Panc1 (cell line): Measurements from ENCODE around the gene PHIP.

Experiments
- SIN3A ChIP-seq: IDR thresholded peaks from 2 replicates; pipeline ENCODE4 v1.6.1; 2012; ENCODE audit warnings: low read depth, mild to moderate bottlenecking, low read length, moderate library complexity, borderline replicate concordance; ENCODE audit not compliant: insufficient read depth
- TF ChIP-seq, protein P1 (sequence below): fragments of 450-650 bp; IDR thresholded peaks from 2 replicates; pipeline ENCODE4 v1.5.1; 2017; ENCODE audit warnings: mild to moderate bottlenecking
- TF ChIP-seq, protein P2 (sequence below), 2 experiments: IDR thresholded peaks; 2 replicates each; pipeline ENCODE4 v1.6.1; 2011 to 2012; ENCODE audit warnings: low read depth in 2 of 2, control low read depth in 1 of 2, low read length in 1 of 2, mild to moderate bottlenecking in 1 of 2, moderate library complexity in 1 of 2; ENCODE audit not compliant: insufficient read depth in 1 of 2

DNA sequence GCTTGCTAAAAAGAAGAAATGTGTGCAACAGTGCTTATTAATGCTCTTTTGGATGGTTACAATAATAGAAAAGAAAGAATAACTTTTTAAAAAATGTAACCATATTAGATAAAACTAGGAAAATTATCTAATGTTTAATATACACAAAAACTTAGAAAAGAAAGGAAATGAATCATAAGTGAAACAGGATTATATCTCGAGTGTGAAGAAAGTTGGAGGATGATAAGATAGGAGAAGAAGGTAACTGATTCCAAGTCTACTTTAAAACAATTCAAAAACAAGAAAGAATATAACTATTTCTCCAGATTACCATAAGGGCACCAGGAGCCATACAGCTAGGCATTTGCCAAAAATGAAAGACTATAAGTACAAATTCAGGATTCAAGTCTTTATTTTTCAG lies 73.0 kb downstream of the PHIP start:
- TF ChIP-seq, protein P1, sequence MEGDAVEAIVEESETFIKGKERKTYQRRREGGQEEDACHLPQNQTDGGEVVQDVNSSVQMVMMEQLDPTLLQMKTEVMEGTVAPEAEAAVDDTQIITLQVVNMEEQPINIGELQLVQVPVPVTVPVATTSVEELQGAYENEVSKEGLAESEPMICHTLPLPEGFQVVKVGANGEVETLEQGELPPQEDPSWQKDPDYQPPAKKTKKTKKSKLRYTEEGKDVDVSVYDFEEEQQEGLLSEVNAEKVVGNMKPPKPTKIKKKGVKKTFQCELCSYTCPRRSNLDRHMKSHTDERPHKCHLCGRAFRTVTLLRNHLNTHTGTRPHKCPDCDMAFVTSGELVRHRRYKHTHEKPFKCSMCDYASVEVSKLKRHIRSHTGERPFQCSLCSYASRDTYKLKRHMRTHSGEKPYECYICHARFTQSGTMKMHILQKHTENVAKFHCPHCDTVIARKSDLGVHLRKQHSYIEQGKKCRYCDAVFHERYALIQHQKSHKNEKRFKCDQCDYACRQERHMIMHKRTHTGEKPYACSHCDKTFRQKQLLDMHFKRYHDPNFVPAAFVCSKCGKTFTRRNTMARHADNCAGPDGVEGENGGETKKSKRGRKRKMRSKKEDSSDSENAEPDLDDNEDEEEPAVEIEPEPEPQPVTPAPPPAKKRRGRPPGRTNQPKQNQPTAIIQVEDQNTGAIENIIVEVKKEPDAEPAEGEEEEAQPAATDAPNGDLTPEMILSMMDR: no peak
- no peak for TF ChIP-seq SIN3A
- TF ChIP-seq, protein P2, sequence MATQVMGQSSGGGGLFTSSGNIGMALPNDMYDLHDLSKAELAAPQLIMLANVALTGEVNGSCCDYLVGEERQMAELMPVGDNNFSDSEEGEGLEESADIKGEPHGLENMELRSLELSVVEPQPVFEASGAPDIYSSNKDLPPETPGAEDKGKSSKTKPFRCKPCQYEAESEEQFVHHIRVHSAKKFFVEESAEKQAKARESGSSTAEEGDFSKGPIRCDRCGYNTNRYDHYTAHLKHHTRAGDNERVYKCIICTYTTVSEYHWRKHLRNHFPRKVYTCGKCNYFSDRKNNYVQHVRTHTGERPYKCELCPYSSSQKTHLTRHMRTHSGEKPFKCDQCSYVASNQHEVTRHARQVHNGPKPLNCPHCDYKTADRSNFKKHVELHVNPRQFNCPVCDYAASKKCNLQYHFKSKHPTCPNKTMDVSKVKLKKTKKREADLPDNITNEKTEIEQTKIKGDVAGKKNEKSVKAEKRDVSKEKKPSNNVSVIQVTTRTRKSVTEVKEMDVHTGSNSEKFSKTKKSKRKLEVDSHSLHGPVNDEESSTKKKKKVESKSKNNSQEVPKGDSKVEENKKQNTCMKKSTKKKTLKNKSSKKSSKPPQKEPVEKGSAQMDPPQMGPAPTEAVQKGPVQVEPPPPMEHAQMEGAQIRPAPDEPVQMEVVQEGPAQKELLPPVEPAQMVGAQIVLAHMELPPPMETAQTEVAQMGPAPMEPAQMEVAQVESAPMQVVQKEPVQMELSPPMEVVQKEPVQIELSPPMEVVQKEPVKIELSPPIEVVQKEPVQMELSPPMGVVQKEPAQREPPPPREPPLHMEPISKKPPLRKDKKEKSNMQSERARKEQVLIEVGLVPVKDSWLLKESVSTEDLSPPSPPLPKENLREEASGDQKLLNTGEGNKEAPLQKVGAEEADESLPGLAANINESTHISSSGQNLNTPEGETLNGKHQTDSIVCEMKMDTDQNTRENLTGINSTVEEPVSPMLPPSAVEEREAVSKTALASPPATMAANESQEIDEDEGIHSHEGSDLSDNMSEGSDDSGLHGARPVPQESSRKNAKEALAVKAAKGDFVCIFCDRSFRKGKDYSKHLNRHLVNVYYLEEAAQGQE (IDR thresholded peaks at IDR 0.05; ENCODE audit: insufficient read depth in 1 of 2, low read depth in 2 of 2, low read length in 1 of 2): no peak
